ENCODE results near the gene INMT. TPM values are rescaled to one million over a fixed set of nuclear protein-coding genes. Genes with fewer than 3 reads are reported as not detected.

The INMT gene
- total and polyA plus RNA-seq, 10 donors = 3.2 to 40.3 (median 15.6) TPM

GRCh38 chr7:30735631-30736030 lies 16.3 kb upstream of the INMT start:
- Histone ChIP-seq H3K27ac (no peak overlapping the region), H3K27me3 (replicated peaks in 1 of 7) (peaks cover 0 to 16% (median 0%) of the 10 kb centered on the region in 7 donors), H3K4me3 (no peak overlapping the region), H3K4me1 (peaks cover 0 to 15% (median 2%) of the 10 kb centered on the region in 6 donors), H3K36me3 (no peaks in the 10 kb centered on the region), H3K9me3 (no peaks in the 10 kb centered on the region)
- TF ChIP-seq POLR2A (IDR thresholded peaks at IDR 0.05) = no peak
- no peak for TF ChIP-seq CTCF (IDR thresholded peaks at IDR 0.05 in 8 of 11, conservative IDR thresholded peaks at IDR 0.05 in 3 of 11)
- TF ChIP-seq POLR2AphosphoS5 (IDR thresholded peaks at IDR 0.05) = no peak
- intact Hi-C loops (cut with DNase I; ENCODE audit: low total_unique reads) = loop anchor here (10.0 kb wide), 1 partner anchor 571 kb away; no protein-coding TSS in a partner anchor
- WGBS, 5 donors = 93 to 96% (median 94%) methylated on average over 3 of the region's 3 CpGs
- no peak for DNase-seq

- Histone ChIP-seq H3K4me3 (no peak overlapping the region), H3K27me3 (replicated peaks in 1 of 7) (peaks cover 0 to 16% (median 0%) of the 10 kb centered on the region in 7 donors), H3K9me3 (no peaks in the 10 kb centered on the region), H3K36me3 (no peaks in the 10 kb centered on the region), H3K27ac (no peak overlapping the region), H3K4me1 (peaks cover 0 to 16% (median 2%) of the 10 kb centered on the region in 6 donors)
- intact Hi-C loops (cut with DNase I; ENCODE audit: low total_unique reads) = loop anchor here (10.0 kb wide), 1 partner anchor 571 kb away; no protein-coding TSS in a partner anchor
- TF ChIP-seq POLR2A (IDR thresholded peaks at IDR 0.05) (no peak), CTCF (IDR thresholded peaks at IDR 0.05 in 8 of 11, conservative IDR thresholded peaks at IDR 0.05 in 3 of 11) (no peak), POLR2AphosphoS5 (IDR thresholded peaks at IDR 0.05) (no peak)
- 81 to 95% (median 87%) methylated on average over 4 of the region's 4 CpGs for WGBS, 5 donors
- DNase-seq = peak; percentile 51
These were observed 15.6 kb upstream of the INMT start for GRCh38 chr7:30736291-30736690.

GRCh38 chr7:30738026-30738915 lies 13.7 kb upstream of the INMT start:
- DNase-seq = no peak
- TF ChIP-seq POLR2AphosphoS5 (IDR thresholded peaks at IDR 0.05) (no peak), CTCF (IDR thresholded peaks at IDR 0.05 in 8 of 11, conservative IDR thresholded peaks at IDR 0.05 in 3 of 11) (no peak), POLR2A (IDR thresholded peaks at IDR 0.05) (no peak)
- intact Hi-C loops (cut with DNase I; ENCODE audit: low total_unique reads) = loop anchor here (10.0 kb wide), 1 partner anchor 573 kb away; no protein-coding TSS in a partner anchor
- Histone ChIP-seq H3K4me3 (no peak overlapping the region), H3K36me3 (no peaks in the 10 kb centered on the region), H3K9me3 (no peaks in the 10 kb centered on the region), H3K27me3 (replicated peaks in 1 of 7) (peaks cover 0 to 8% (median 0%) of the 10 kb centered on the region in 7 donors), H3K4me1 (peaks cover 0 to 16% (median 2%) of the 10 kb centered on the region in 6 donors), H3K27ac (peak overlapping the region in 5 of 8 donors; percentile 5 to 75 (median 55))
- 73 to 80% (median 76%) methylated on average over 6 of the region's 6 CpGs for WGBS, 5 donors

GRCh38 chr7:30739691-30740090 lies 12.2 kb upstream of the INMT start:
- Histone ChIP-seq H3K36me3 (no peaks in the 10 kb centered on the region), H3K9me3 (no peaks in the 10 kb centered on the region), H3K4me3 (no peak overlapping the region), H3K27me3 (replicated peaks in 1 of 7) (no peaks in the 10 kb centered on the region), H3K4me1 (peaks cover 0 to 16% (median 2%) of the 10 kb centered on the region in 6 donors), H3K27ac (no peak overlapping the region)
- no peak for DNase-seq
- TF ChIP-seq POLR2AphosphoS5 (IDR thresholded peaks at IDR 0.05) = no peak
- no peak for TF ChIP-seq POLR2A (IDR thresholded peaks at IDR 0.05)
- TF ChIP-seq CTCF (IDR thresholded peaks at IDR 0.05 in 8 of 11, conservative IDR thresholded peaks at IDR 0.05 in 3 of 11) = no peak
- intact Hi-C loops (cut with DNase I; ENCODE audit: low total_unique reads) = loop anchor here (10.0 kb wide), 1 partner anchor 575 kb away; no protein-coding TSS in a partner anchor
- 69 to 95% (median 89%) methylated on average over 2 of the region's 2 CpGs for WGBS, 5 donors
